ENCODE data around the gene CRLF1. TPM values are rescaled to one million over a fixed set of nuclear protein-coding genes. Genes with fewer than 3 reads are reported as not detected.

The CRLF1 gene
- total and polyA plus RNA-seq, 2 of the 8 experiments (the other 6 are each of a cell fraction or from before 2014, with no cell fraction given) = 7.2 to 10.3 TPM

GRCh38 chr19:18649371-18650020 is 42.9 kb upstream of the CRLF1 start (continued):
- TF ChIP-seq NRF1 (IDR thresholded peaks at IDR 0.05; ENCODE audit: low read depth, low read length) (no peak), TCF12 (IDR thresholded peaks at IDR 0.05; ENCODE audit: low read depth, low read length) (no peak), FOSL1 (IDR thresholded peaks at IDR 0.05; ENCODE audit: insufficient read depth, low read depth, low read length) (no peak), CHD7 (IDR thresholded peaks at IDR 0.05; ENCODE audit: insufficient replicate concordance, low read length) (no peak), ASH2L (IDR thresholded peaks at IDR 0.05; ENCODE audit: low read length) (no peak), SP4 (IDR thresholded peaks at IDR 0.05; ENCODE audit: low read length) (no peak), RAD21 (IDR thresholded peaks at IDR 0.05 in 1 of 2, conservative IDR thresholded peaks at IDR 0.05 in 1 of 2; ENCODE audit: low read depth in 2 of 2, low read length in 2 of 2) (no peak)

Measured in H1 (cell line).